Loucy (cell line): ENCODE measurements around the gene NCR2.

Experiments
- EZH2phosphoT487 ChIP-seq: fragments of 200-600 bp; IDR thresholded peaks from 2 replicates; pipeline ENCODE4 v1.6.1; 2018; ENCODE audit warnings: antibody characterized with exemption, mild to moderate bottlenecking, moderate library complexity, borderline replicate concordance
- TF ChIP-seq, protein P1 (sequence below): fragments of 200-600 bp; sonication (generic); conservative IDR thresholded peaks from 2 replicates; pipeline ENCODE4 v1.5.1; 2014; ENCODE audit warnings: mild to moderate bottlenecking, antibody characterized with exemption, low read length

DNA sequence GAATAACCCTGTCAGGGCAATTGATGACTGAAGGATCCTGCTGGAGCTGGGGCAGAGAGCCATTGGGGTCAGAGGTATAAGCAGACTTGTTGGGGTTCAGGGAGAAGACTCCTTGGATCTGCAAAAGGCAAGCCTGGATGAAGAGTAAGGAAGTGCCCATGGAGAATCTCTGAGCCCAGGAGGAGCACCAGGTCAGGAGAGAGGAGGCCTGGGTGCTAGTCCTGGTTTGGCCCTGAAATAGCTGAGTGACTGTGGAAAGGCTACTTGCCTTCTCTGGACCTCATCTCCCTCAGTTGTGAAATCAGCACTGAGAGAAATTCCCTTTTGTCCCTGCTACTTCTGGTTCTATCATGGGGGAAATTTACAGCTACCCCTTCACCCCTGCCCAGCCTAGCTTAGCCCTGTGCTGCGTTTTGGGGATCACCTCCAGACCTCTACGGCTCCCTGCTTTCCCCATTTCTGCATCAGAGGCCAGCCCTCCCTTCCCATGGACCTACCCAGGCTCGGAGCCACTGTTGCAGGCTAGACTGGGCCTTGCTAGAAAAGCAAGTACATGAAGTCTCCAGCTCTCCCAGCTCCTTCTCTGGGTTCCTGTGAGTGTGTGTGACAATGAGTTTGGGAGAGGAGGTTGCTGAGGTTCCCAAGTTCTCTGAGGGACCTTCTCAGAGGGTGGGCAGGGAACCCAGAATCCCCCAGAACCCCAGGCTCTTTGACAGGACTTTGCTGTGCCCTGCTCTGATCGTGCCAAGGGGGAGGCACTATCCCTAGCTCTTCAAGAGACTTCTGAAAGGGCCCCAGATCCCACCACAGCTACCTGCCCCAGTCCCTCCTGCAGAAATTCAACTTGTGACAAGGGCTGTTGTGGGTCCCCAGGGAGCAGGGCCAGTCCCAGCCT is 2.3 kb upstream of the NCR2 start:
- TF ChIP-seq, protein P1, sequence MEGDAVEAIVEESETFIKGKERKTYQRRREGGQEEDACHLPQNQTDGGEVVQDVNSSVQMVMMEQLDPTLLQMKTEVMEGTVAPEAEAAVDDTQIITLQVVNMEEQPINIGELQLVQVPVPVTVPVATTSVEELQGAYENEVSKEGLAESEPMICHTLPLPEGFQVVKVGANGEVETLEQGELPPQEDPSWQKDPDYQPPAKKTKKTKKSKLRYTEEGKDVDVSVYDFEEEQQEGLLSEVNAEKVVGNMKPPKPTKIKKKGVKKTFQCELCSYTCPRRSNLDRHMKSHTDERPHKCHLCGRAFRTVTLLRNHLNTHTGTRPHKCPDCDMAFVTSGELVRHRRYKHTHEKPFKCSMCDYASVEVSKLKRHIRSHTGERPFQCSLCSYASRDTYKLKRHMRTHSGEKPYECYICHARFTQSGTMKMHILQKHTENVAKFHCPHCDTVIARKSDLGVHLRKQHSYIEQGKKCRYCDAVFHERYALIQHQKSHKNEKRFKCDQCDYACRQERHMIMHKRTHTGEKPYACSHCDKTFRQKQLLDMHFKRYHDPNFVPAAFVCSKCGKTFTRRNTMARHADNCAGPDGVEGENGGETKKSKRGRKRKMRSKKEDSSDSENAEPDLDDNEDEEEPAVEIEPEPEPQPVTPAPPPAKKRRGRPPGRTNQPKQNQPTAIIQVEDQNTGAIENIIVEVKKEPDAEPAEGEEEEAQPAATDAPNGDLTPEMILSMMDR, result no peak
- no peak for TF ChIP-seq EZH2phosphoT487
